Measurements from ENCODE around the gene NR2E3. TPM values are rescaled to one million over a fixed set of nuclear protein-coding genes. Genes with fewer than 3 reads are reported as not detected.

NR2E3 gene
- total and polyA plus RNA-seq, 2 of the 4 experiments (the other 2 are of a cell fraction) = under 0.01 to 0.29 TPM

- Histone ChIP-seq H2BK5ac (ENCODE audit: low read depth, low read length, poor library complexity, severe bottlenecking) (peak overlapping the region; percentile 64), H4K5ac (ENCODE audit: low read depth, low read length) (no peak overlapping the region), H3K9me3 (ENCODE audit: control insufficient read depth, insufficient read depth, low read length) (peaks cover 9% of the 10 kb centered on the region), H3K9ac (ENCODE audit: low read depth, low read length) (no peak overlapping the region), H3K27me3 (ENCODE audit: control insufficient read depth, insufficient read depth, low read length) (no peaks in the 10 kb centered on the region), H4K8ac (ENCODE audit: low read depth in 2 of 2, low read length in 2 of 2) (peak overlapping the region in 1 of 2 experiments; percentile 48; a peak in 1 of 4 replicates), H2AK5ac (ENCODE audit: low read depth, low read length) (peak overlapping the region; percentile 63), H2AK9ac (replicated peaks; ENCODE audit: low read depth, low read length, poor library complexity) (peak overlapping the region; percentile 44), H3K4me1 (ENCODE audit: control insufficient read depth, insufficient read depth, low read length) (peaks cover 2% of the 10 kb centered on the region; the same call in 1 of the 2 replicates), H3K36me3 (ENCODE audit: control insufficient read depth, insufficient read depth, low read length) (peaks cover 25% of the 10 kb centered on the region), H3K23ac (ENCODE audit: low read depth, low read length) (no peak overlapping the region), H3K56ac (ENCODE audit: extremely low read depth, insufficient read depth, low read length) (no peak overlapping the region), H3K4ac (ENCODE audit: low read depth, low read length) (peak overlapping the region; percentile 67; the same call in 1 of the 2 replicates), H2BK120ac (ENCODE audit: low read depth, low read length) (peak overlapping the region; percentile 69; the same call in 1 of the 2 replicates), H3K9me1 (ENCODE audit: insufficient read depth, low read length) (peaks cover 6% of the 10 kb centered on the region), H3K27ac (ENCODE audit: insufficient read depth, low read length) (no peak overlapping the region), H3K18ac (ENCODE audit: low read depth, low read length) (no peak overlapping the region), H2AFZ (replicated peaks; ENCODE audit: low read length, poor library complexity) (peak overlapping the region; percentile 58), H3K14ac (replicated peaks; ENCODE audit: low read depth, low read length) (peak overlapping the region; percentile 71), H3K4me2 (ENCODE audit: low read depth, low read length) (no peak overlapping the region), H4K20me1 (ENCODE audit: insufficient read depth, low read length) (no peaks in the 10 kb centered on the region), H3K79me1 (ENCODE audit: low read depth in 1 of 2, low read length in 2 of 2) (no peaks in the 10 kb centered on the region), H2BK15ac (ENCODE audit: low read depth, low read length) (no peak overlapping the region), H4K91ac (ENCODE audit: insufficient read depth, low read depth, low read length) (peak overlapping the region; percentile 20; the same call in 1 of the 2 replicates), H3K4me3 (ENCODE audit: insufficient read depth, low read depth, low read length) (no peak overlapping the region), H2BK20ac (ENCODE audit: low read depth, low read length) (peak overlapping the region; percentile 64; the same call in 1 of the 2 replicates)
- DNase-seq (peak; percentile 92), ATAC-seq (ENCODE audit: low read depth) (peak; percentile 91)
- intact Hi-C loops (cut with micrococcal nuclease) = no loop called here
- no TSS peak for BruUV-seq (replicated peaks)
- dilution Hi-C loops (cut with HindIII; ENCODE audit: low sequenced_read_pairs, unreplicated experiment) = no loop called here
- in situ Hi-C loops (cut with MboI; ENCODE audit: low sequenced_read_pairs) = no loop called here
- CTCF ChIA-PET = interaction anchor here (1.5 kb wide), 1 partner anchor 20 kb away, joined by 5 read pairs; no protein-coding TSS in a partner anchor
- TF ChIP-seq POLR2A (IDR thresholded peaks at IDR 0.05; ENCODE audit: low read depth, low read length) (no peak), FOS (IDR thresholded peaks at IDR 0.05; ENCODE audit: low read depth, low read length) (peak; percentile 78), NFE2L2 (IDR thresholded peaks at IDR 0.05; ENCODE audit: low read depth, low read length) (no peak), MAZ (IDR thresholded peaks at IDR 0.05; ENCODE audit: borderline replicate concordance, low read depth, low read length) (no peak), RAD21 (IDR thresholded peaks at IDR 0.05; ENCODE audit: low read length) (no peak), MAFK (IDR thresholded peaks at IDR 0.05; ENCODE audit: low read depth, low read length) (no peak), USF2 (IDR thresholded peaks at IDR 0.05; ENCODE audit: low read depth, low read length) (no peak)
- POLR2A ChIA-PET (ENCODE audit: unreplicated experiment) = no interaction called here
- WGBS, 2 experiments (ENCODE audit: extremely low coverage in 2 of 2, insufficient read length in 1 of 2) = 17% methylated on average over 2 of the region's 3 CpGs; no CpG with 5 or more reads in 1 of the 2 experiments
Observed at GRCh38 chr15:71761649-71762048, 48.7 kb upstream of the NR2E3 start.
